Chondrocyte (in vitro differentiated cells): Measurements from ENCODE around the gene OR6B1. TPM values are rescaled to one million over a fixed set of nuclear protein-coding genes. Genes with fewer than 3 reads are reported as not detected.

Experiments
- DNase-seq: peaks from one replicate; pipeline ENCODE4 v3.0.0; 2021; ENCODE audit warnings: mixed read lengths, low spot score
- H3K27ac Mint-ChIP-seq: one replicate; pipeline ENCODE4 v1.8.0; 2021; ENCODE audit warnings: mild to moderate bottlenecking, moderate library complexity, mixed read lengths; ENCODE audit not compliant: unreplicated experiment
- H3K27me3 Mint-ChIP-seq: 2 replicates; pipeline ENCODE4 v1.8.0; 2021; ENCODE audit warnings: low read depth, mixed read lengths
- H3K36me3 Mint-ChIP-seq: 2 replicates; pipeline ENCODE4 v1.8.0; 2021; ENCODE audit warnings: low read depth, mixed read lengths
- H3K4me1 Mint-ChIP-seq: 2 replicates; pipeline ENCODE4 v1.8.0; 2021; ENCODE audit warnings: low read depth, mild to moderate bottlenecking, mixed read lengths
- H3K4me3 Mint-ChIP-seq: one replicate; pipeline ENCODE4 v1.8.0; 2021; ENCODE audit warnings: mild to moderate bottlenecking, moderate library complexity, mixed read lengths; ENCODE audit not compliant: unreplicated experiment
- H3K9me3 Mint-ChIP-seq: 2 replicates; pipeline ENCODE4 v1.8.0; 2021; ENCODE audit warnings: low read depth, mixed read lengths
- total RNA-seq: library from RNA; stranded (reverse); gene quantifications from 3 replicates; pipeline ENCODE4 v1.2.1, GENCODE V29; 2021
- TF ChIP-seq, protein P1 (sequence below): fragments of 200-600 bp; sonication (generic); IDR thresholded peaks from 2 replicates; pipeline ENCODE4 v1.5.0; 2021; ENCODE audit warnings: antibody characterized with exemption, mild to moderate bottlenecking, moderate library complexity

Gene OR6B1
- total RNA-seq, 1 donor from 2014 or later, result not detected

DNA sequence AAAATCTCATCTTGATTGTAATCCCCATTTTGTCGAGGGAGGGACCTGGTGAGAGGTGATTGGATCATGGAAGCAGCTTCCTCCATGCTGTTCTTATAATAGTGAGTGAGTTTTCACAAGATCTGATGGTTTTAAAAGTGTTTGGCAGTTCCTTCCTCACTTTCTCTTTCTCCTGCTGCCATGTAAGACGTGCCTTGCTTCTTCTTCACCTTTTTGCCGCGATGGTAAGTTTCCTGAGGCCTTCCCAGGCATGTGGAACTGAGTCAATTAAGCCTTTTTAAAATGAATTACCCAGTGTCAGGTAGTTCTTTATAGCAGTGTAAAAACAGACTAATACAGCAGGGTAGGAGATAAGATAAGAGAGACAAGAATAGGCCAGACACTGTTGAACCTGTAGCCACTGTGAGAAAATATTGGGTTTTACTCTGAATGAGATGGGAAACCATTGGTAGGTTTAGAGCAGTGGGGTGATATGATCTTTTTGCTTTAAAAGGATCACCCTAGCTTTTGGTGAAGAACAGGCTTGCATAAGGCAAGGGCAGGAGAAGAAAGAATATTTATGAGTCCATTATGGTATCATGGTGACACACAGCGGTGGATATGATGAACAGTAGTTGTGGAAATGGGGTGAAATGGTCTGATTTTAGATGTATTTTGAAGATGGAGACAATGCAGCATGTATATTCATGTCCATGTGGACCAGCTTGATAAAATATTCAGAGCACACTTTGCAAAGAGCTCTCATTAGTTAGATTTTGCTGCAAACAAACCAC, 11.5 kb downstream of the OR6B1 start:
- Mint-ChIP-seq H3K36me3 (peaks cover 3% of the 10 kb centered on the region), H3K4me1 (no peaks in the 10 kb centered on the region), H3K27ac (no peak overlapping the region), H3K4me3 (no peak overlapping the region), H3K9me3 (peaks cover 17% of the 10 kb centered on the region), H3K27me3 (peaks cover 2% of the 10 kb centered on the region)
- DNase-seq, result no peak
- TF ChIP-seq, protein P1, sequence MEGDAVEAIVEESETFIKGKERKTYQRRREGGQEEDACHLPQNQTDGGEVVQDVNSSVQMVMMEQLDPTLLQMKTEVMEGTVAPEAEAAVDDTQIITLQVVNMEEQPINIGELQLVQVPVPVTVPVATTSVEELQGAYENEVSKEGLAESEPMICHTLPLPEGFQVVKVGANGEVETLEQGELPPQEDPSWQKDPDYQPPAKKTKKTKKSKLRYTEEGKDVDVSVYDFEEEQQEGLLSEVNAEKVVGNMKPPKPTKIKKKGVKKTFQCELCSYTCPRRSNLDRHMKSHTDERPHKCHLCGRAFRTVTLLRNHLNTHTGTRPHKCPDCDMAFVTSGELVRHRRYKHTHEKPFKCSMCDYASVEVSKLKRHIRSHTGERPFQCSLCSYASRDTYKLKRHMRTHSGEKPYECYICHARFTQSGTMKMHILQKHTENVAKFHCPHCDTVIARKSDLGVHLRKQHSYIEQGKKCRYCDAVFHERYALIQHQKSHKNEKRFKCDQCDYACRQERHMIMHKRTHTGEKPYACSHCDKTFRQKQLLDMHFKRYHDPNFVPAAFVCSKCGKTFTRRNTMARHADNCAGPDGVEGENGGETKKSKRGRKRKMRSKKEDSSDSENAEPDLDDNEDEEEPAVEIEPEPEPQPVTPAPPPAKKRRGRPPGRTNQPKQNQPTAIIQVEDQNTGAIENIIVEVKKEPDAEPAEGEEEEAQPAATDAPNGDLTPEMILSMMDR, result peak; percentile 77

DNA sequence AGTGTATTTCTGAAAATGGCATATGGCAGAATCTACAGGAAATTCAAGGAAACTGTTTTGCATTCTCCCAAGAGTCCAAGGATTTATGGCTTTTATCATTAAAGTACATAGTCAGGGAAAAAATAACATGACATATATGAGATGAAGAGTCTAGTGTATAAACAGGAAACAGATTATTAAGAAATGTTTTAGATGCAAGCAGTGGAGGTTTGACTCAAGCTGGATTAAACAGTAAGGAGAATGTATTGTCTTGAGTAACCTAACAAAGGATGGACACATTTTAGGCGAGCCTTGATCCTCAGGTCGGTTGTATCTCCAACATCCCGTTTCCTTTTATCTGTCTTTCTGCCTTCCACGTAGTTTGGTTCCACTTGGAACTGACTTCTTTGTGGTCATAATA, 17.9 kb downstream of the OR6B1 start:
- peaks cover 2% of the 10 kb centered on the region for H3K27me3 Mint-ChIP-seq
- TF ChIP-seq, protein P1, result no peak
- DNase-seq, result no peak
- no peaks in the 10 kb centered on the region for H3K9me3 Mint-ChIP-seq
- no peaks in the 10 kb centered on the region for H3K36me3 Mint-ChIP-seq
- H3K27ac Mint-ChIP-seq, result no peak overlapping the region
- no peak overlapping the region for H3K4me3 Mint-ChIP-seq
- H3K4me1 Mint-ChIP-seq, result peaks cover 20% of the 10 kb centered on the region

DNA sequence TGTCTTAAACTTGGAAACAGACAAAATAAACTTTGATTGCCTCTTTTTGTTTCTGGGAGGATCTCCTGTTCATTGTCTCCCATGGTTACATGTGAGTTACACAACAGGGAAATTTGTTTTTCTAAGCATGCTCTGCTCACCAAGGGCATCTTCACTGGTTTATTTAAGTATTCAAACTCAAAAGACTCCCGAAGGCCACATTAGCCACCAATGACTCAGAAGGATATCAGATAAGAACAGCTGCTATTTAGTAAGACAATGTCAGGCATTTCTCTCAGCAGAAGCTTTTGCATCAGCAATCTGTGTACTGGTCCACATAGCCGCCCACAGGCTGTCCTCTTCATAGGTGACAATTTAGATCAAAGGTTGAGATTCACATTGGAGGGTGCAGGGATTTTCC, 19.3 kb downstream of the OR6B1 start:
- Mint-ChIP-seq H3K27ac (peak overlapping the region; percentile 74), H3K4me1 (peaks cover 20% of the 10 kb centered on the region), H3K4me3 (no peak overlapping the region), H3K9me3 (no peaks in the 10 kb centered on the region), H3K36me3 (no peaks in the 10 kb centered on the region), H3K27me3 (peaks cover 2% of the 10 kb centered on the region)
- TF ChIP-seq, protein P1, result no peak
- DNase-seq, result no peak

DNA sequence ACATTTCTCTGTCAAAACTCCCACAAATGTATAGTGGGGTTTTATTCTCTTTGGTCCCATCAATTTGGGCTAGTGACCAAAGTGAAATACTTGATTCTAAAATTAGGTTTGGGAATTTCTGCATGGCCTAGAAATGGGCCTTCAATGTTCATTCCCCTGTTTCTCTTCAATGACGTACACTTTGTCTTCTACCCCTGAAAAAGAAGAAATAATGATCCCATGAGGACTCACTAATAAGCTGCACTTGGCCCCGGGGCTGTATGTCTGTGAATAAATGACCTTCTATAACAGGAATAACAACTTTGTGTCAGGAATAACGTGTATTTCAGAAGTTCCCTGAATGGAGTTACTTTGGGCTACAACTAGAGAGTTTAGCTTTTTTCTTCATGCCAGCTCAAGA, 20.2 kb downstream of the OR6B1 start:
- no peak for DNase-seq
- H3K4me1 Mint-ChIP-seq, result peaks cover 20% of the 10 kb centered on the region
- H3K36me3 Mint-ChIP-seq, result no peaks in the 10 kb centered on the region
- H3K27ac Mint-ChIP-seq, result peak overlapping the region; percentile 29
- TF ChIP-seq, protein P1, result no peak
- peaks cover 2% of the 10 kb centered on the region for H3K27me3 Mint-ChIP-seq
- no peaks in the 10 kb centered on the region for H3K9me3 Mint-ChIP-seq
- H3K4me3 Mint-ChIP-seq, result no peak overlapping the region

- H3K4me3 Mint-ChIP-seq, result no peak overlapping the region
- no peak overlapping the region for H3K27ac Mint-ChIP-seq
- no peak for DNase-seq
- peaks cover 2% of the 10 kb centered on the region for H3K27me3 Mint-ChIP-seq
- TF ChIP-seq, protein P1, result no peak
- H3K9me3 Mint-ChIP-seq, result no peaks in the 10 kb centered on the region
- peaks cover 20% of the 10 kb centered on the region for H3K4me1 Mint-ChIP-seq
- no peaks in the 10 kb centered on the region for H3K36me3 Mint-ChIP-seq
Observed at GRCh38 chr7:144022169-144022568, 22.0 kb downstream of the OR6B1 start.
